Gastrocnemius medialis (tissue), 4 donors: ENCODE data around the gene ZMYND11. TPM values are rescaled to one million over a fixed set of nuclear protein-coding genes. Genes with fewer than 3 reads are reported as not detected.

Experiments used
- ATAC-seq, 2 donors: fragments of 150-250 bp; one replicate each; pipeline ENCODE4 v1.9.1; 2016
- DNase-seq, 2 donors: peaks; one replicate each; pipeline ENCODE4 v3.0.0-alpha.2; 2019
- H3K27ac ChIP-seq, 4 donors: fragments of 200-600 bp; sonication (generic); 1 replicate in 1 of 4; 2 replicates in 3 of 4; pipeline ENCODE4 v1.5.1; 2016 to 2018; ENCODE audit warnings: mild to moderate bottlenecking in 2 of 4, moderate library complexity in 1 of 4
- H3K27me3 ChIP-seq, 3 donors: fragments of 200-600 bp; sonication (generic) in 2 of 3; 1 replicate in 1 of 3; 2 replicates in 2 of 3; pipeline versions ENCODE4 v1.5.1 to v1.6.0; 2016 to 2019; ENCODE audit warnings: mild to moderate bottlenecking in 1 of 3, moderate library complexity in 1 of 3
- H3K36me3 ChIP-seq, 2 donors: fragments of 200-600 bp; sonication (generic) in 1 of 2; one replicate each; pipeline ENCODE4 v1.5.1; 2017 to 2018
- H3K4me1 ChIP-seq, 2 donors: fragments of 200-600 bp; sonication (generic) in 1 of 2; one replicate each; pipeline ENCODE4 v1.5.1; 2016 to 2017; ENCODE audit warnings: mild to moderate bottlenecking in 2 of 2
- H3K4me3 ChIP-seq, 4 donors: fragments of 200-600 bp; sonication (generic) in 3 of 4; 1 replicate in 1 of 4; 2 replicates in 3 of 4; pipeline ENCODE4 v1.5.1; 2016 to 2019; ENCODE audit warnings: mild to moderate bottlenecking in 2 of 4
- H3K9me3 ChIP-seq, 3 donors: fragments of 200-600 bp; sonication (generic) in 2 of 3; 1 replicate in 1 of 3; 2 replicates in 2 of 3; pipeline ENCODE4 v1.5.1; 2016 to 2019
- CTCF ChIP-seq, 5 experiments: fragments of 450-650 bp in 3 of 5; fragments of 200-600 bp in 2 of 5; sonication (generic) in 2 of 5; IDR thresholded peaks in 4 of 5; conservative IDR thresholded peaks in 1 of 5; 1 replicate in 4 of 5; 2 replicates in 1 of 5; pipeline ENCODE4 v1.5.1; 2016 to 2019; ENCODE audit warnings: antibody characterized with exemption in 5 of 5, mild to moderate bottlenecking in 3 of 5, moderate library complexity in 3 of 5
- POLR2A ChIP-seq, 2 donors: fragments of 450-650 bp; IDR thresholded peaks; one replicate each; pipeline ENCODE4 v1.6.1; 2017; ENCODE audit warnings: antibody characterized with exemption in 2 of 2, mild to moderate bottlenecking in 2 of 2, moderate library complexity in 2 of 2
- in situ Hi-C, 4 donors: fragments of 200-750 bp; cut with MboI; loops; one replicate each; pipeline versions ENCODE4 v1.15.0 to v1.8.0; 2017; ENCODE audit warnings: low sequenced_read_pairs in 4 of 4
- intact Hi-C: fragments of 100-400 bp; cut with DNase I; formaldehyde crosslinking; loops from one replicate; pipeline ENCODE4 v1.15.1; 2023; ENCODE audit warnings: low total_unique reads
- total RNA-seq, 4 donors: library from RNA; depleted of rRNA; stranded (reverse); fragments of >200 nt; gene quantifications; one replicate each; pipeline versions ENCODE4 v1.1.0 to v1.2.3, GENCODE V29; 2016

ZMYND11 gene
- total RNA-seq, 4 donors from 2014 or later, result 58.3 to 78.0 (median 65.2) TPM

GRCh38 chr10:279655-280054 lies 144.4 kb downstream of the ZMYND11 start:
- DNase-seq, result no peak
- no peaks in the 10 kb centered on the region for H3K9me3 ChIP-seq
- H3K36me3 ChIP-seq, result peaks cover 0 to 43% of the 10 kb centered on the region in 2 donors
- no peak overlapping the region for H3K27ac ChIP-seq
- no peaks in the 10 kb centered on the region for H3K27me3 ChIP-seq
- no peak for ATAC-seq
- no peak for TF ChIP-seq POLR2A (IDR thresholded peaks at IDR 0.05)
- TF ChIP-seq CTCF (IDR thresholded peaks at IDR 0.05 in 4 of 5, conservative IDR thresholded peaks at IDR 0.05 in 1 of 5), result no peak
- H3K4me3 ChIP-seq, result no peak overlapping the region
- in situ Hi-C loops (no loop called here), intact Hi-C loops (no loop called here)
- H3K4me1 ChIP-seq, result no peaks in the 10 kb centered on the region

- in situ Hi-C loops (no loop called here), intact Hi-C loops (no loop called here)
- Histone ChIP-seq H3K4me1 (no peaks in the 10 kb centered on the region), H3K36me3 (peaks cover 0 to 45% of the 10 kb centered on the region in 2 donors), H3K9me3 (no peaks in the 10 kb centered on the region), H3K27me3 (no peaks in the 10 kb centered on the region), H3K27ac (no peak overlapping the region), H3K4me3 (no peak overlapping the region)
- DNase-seq (no peak), ATAC-seq (peak; percentile 57 to 78)
- TF ChIP-seq CTCF (IDR thresholded peaks at IDR 0.05 in 4 of 5, conservative IDR thresholded peaks at IDR 0.05 in 1 of 5) (no peak), POLR2A (IDR thresholded peaks at IDR 0.05) (no peak)
These were observed 147.3 kb downstream of the ZMYND11 start for GRCh38 chr10:282294-283139.

- ATAC-seq (no peak), DNase-seq (no peak)
- no peak overlapping the region for H3K4me3 ChIP-seq
- H3K9me3 ChIP-seq, result no peaks in the 10 kb centered on the region
- intact Hi-C loops, result no loop called here
- TF ChIP-seq CTCF (IDR thresholded peaks at IDR 0.05 in 4 of 5, conservative IDR thresholded peaks at IDR 0.05 in 1 of 5) (no peak), POLR2A (IDR thresholded peaks at IDR 0.05) (no peak)
- in situ Hi-C loops, result no loop called here
- no peaks in the 10 kb centered on the region for H3K27me3 ChIP-seq
- H3K27ac ChIP-seq, result no peak overlapping the region
- H3K4me1 ChIP-seq, result no peaks in the 10 kb centered on the region
- H3K36me3 ChIP-seq, result peaks cover 0 to 47% of the 10 kb centered on the region in 2 donors
These were observed 147.9 kb downstream of the ZMYND11 start for GRCh38 chr10:283140-283479.

- TF ChIP-seq CTCF (IDR thresholded peaks at IDR 0.05 in 4 of 5, conservative IDR thresholded peaks at IDR 0.05 in 1 of 5) (no peak), POLR2A (IDR thresholded peaks at IDR 0.05) (no peak)
- Histone ChIP-seq H3K4me1 (no peaks in the 10 kb centered on the region), H3K27ac (no peak overlapping the region), H3K27me3 (no peaks in the 10 kb centered on the region), H3K9me3 (no peaks in the 10 kb centered on the region), H3K36me3 (peaks cover 0 to 44% of the 10 kb centered on the region in 2 donors), H3K4me3 (no peak overlapping the region)
- ATAC-seq (no peak), DNase-seq (no peak)
- intact Hi-C loops, result no loop called here
- in situ Hi-C loops, result no loop called here
These were observed 148.7 kb downstream of the ZMYND11 start for GRCh38 chr10:283916-284356.
